A673 (cell line): Measurements from ENCODE around the gene CSH1.

Source experiments
- CTCF ChIP-seq: fragments of 300-800, 200-600 bp; sonication (generic); conservative IDR thresholded peaks from 2 replicates; pipeline ENCODE4 v1.5.1; 2017; ENCODE audit warnings: low read depth, mild to moderate bottlenecking, antibody characterized with exemption, low read length, moderate library complexity, mixed read lengths
- EZH2 ChIP-seq: fragments of 200-600 bp; sonication (generic); IDR thresholded peaks from 2 replicates; pipeline ENCODE4 v1.6.1; 2017; ENCODE audit warnings: borderline replicate concordance, low read depth, mild to moderate bottlenecking, mixed read lengths, antibody characterized with exemption, low read length; ENCODE audit not compliant: poor library complexity, severe bottlenecking

- no peak for TF ChIP-seq CTCF
- no peak for TF ChIP-seq EZH2
Measured at GRCh38 chr17:63944736-63945499, 48.5 kb upstream of the CSH1 start.
